GM19099 (cell line): ENCODE measurements around the gene MCU.

Source experiments
- POLR2A ChIP-seq: IDR thresholded peaks from 3 replicates; pipeline ENCODE4 v1.6.1; 2011; ENCODE audit warnings: low read depth; ENCODE audit not compliant: insufficient read length; ENCODE audit errors: extremely low read depth

The MCU gene

GRCh38 chr10:72673280-72673679 lies 18.7 kb upstream of the MCU start:
- no peak for TF ChIP-seq POLR2A

DNA sequence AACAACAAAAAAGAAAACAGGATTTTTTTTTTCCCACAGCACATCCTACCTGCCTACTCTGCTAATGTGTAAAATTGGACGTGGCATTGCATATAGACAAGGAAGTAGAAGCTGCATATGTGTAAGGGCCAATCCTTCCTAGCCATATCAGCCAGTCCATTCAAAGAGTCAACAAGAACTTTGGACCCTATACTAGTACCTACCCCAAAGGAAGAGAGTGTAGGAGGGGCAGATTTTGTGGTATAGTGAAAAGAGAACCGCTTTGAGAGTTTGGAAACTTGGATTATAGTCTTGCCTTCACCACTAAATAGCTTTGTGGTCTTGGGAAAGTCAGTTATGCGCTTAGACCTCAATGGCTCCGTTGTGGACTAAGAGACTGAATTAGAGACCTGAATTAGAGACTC lies 12.1 kb upstream of the MCU start:
- TF ChIP-seq POLR2A = no peak

GRCh38 chr10:72682638-72683037 lies 9.3 kb upstream of the MCU start:
- TF ChIP-seq POLR2A = no peak

- TF ChIP-seq POLR2A = no peak
Observed at GRCh38 chr10:72685264-72685921, 6.5 kb upstream of the MCU start.

- no peak for TF ChIP-seq POLR2A
Observed at GRCh38 chr10:72687035-72687434, 4.9 kb upstream of the MCU start.

GRCh38 chr10:72688208-72688651 lies 3.7 kb upstream of the MCU start:
- TF ChIP-seq POLR2A = no peak

- no peak for TF ChIP-seq POLR2A
Observed at GRCh38 chr10:72689660-72690059, 2.3 kb upstream of the MCU start.

- TF ChIP-seq POLR2A = no peak
Observed at GRCh38 chr10:72690071-72690755, 1.7 kb upstream of the MCU start.

- TF ChIP-seq POLR2A = no peak
Observed at GRCh38 chr10:72691470-72691862, 477 bp upstream of the MCU start.

DNA sequence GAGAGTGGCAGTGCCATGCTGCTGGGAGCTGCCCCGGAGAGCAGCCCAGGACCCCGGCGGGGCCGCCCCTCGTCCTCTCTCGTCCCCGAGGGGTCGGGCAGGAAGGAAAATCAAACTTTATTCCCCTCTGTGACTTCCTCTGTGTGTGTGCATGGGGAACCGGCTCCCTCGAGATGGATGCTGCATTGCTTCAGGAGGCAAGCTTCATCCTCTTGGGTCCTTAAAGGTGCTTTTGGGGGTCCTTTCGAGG lies 726 bp downstream of the MCU start:
- no peak for TF ChIP-seq POLR2A

DNA sequence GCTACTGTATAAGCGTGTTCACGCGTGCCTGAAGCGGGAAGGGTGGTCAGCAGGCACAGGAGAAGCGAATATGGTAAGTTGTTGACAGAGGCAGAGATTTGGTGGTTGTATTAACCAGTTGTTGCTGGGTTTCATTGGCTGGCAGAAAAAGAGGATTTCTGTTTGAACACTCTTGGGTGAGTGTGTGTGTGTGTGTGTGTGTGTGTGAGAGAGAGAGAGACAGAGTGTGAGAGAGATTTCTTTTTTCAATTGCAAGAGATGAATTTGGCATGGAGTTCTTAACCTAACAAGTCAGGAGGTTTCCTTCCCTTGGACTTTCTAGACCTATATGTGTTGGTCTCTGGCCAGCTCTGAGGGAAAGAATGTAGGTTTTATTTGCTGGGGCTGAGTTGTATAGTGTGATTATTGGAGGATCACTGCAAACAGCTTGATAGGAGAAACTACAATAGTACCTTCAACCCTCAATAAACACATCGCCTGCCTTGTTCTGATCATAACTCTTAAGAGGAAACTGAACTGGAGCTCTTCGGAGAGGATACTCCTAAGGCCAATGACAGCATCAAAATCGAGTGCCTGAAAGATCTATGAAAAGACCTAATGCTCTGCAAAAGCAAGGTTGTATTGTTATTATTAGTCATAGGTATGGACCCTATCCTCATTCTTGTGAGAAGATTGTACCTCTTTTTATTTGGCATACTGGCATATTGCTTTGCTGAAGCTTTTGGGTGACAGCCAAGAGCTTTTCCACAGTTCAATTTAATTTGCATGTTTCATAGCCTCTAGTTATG lies 1.2 kb downstream of the MCU start:
- no peak for TF ChIP-seq POLR2A

GRCh38 chr10:72694476-72695369 lies 2.8 kb downstream of the MCU start:
- TF ChIP-seq POLR2A = no peak

DNA sequence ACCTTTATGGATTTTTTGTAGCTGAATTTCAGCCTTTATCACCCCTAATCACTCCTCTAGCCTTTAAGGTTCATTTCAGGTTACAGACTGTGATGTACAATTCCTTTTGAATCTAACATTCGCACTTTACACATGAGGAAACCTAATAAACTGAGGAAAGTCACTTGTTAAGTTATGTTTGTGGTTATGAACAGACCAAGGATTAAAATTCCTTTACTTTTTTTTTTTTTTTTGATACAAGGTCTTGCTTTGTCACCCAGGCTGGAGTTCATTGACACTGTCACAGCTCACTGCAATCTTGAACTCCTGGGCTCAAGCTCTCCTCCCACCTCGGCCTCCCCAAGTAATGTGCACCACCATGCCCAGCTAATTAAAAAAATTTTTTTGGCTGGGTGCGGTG lies 3.6 kb downstream of the MCU start:
- no peak for TF ChIP-seq POLR2A

GRCh38 chr10:72697716-72698115 lies 5.8 kb downstream of the MCU start:
- TF ChIP-seq POLR2A = no peak
